ENCODE results near the gene KIAA1217.

The KIAA1217 gene

DNA sequence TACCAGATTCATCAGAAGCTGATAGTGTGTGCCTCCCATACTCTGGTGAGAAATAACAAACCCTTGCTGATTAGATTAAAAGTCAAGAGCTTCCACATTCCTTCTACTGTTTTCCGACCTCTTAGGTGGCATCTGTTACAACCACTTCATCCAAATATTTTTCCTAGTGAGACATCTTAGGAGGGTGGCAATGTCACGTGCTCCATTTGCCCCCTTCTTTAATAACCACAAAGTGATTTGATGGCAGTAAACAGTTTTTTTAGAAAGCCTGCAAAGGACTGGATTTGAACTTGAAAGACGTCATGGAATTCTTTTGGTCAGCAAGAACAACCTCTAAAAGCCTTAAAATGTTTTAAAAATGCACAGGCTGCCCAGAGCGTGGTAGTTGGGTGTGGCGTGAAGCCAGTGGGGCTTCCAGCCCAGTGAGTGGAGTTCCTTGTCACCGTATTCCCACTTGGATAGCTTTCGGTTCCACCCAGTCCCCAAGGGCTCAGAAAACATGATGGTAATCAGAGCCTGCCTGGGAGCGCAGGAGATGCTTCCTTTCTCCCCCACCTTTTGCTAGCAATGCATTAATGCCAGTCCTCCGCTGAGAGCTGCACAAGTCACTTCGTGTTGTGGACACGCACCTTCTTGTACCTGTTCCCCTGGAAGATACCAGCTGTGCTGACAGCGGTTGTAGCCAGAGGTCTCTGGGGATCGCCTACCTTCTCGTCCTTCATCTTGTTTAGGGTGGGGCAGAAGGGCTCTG, 256.4 kb downstream of the KIAA1217 start:
- H3K27ac ChIP-seq (ENCODE audit: low read length) = no peak overlapping the region
- peak overlapping the region; percentile 72 for H3K4me3 ChIP-seq (ENCODE audit: low read length)
- peak overlapping the region; percentile 93 for H3K4me2 ChIP-seq (ENCODE audit: low read length)
- H3K9ac ChIP-seq (ENCODE audit: low read length) = no peak overlapping the region
- H3K27me3 ChIP-seq (ENCODE audit: low read depth, low read length) = peaks cover 8% of the 10 kb centered on the region; the same call in 1 of the 2 replicates
- H3K79me2 ChIP-seq (ENCODE audit: low read length) = no peaks in the 10 kb centered on the region
- H2AFZ ChIP-seq (ENCODE audit: low read depth, low read length) = no peak overlapping the region
- TF ChIP-seq EZH2phosphoT487 (IDR thresholded peaks at IDR 0.05; ENCODE audit: low read depth) = no peak
- TF ChIP-seq, protein P1, sequence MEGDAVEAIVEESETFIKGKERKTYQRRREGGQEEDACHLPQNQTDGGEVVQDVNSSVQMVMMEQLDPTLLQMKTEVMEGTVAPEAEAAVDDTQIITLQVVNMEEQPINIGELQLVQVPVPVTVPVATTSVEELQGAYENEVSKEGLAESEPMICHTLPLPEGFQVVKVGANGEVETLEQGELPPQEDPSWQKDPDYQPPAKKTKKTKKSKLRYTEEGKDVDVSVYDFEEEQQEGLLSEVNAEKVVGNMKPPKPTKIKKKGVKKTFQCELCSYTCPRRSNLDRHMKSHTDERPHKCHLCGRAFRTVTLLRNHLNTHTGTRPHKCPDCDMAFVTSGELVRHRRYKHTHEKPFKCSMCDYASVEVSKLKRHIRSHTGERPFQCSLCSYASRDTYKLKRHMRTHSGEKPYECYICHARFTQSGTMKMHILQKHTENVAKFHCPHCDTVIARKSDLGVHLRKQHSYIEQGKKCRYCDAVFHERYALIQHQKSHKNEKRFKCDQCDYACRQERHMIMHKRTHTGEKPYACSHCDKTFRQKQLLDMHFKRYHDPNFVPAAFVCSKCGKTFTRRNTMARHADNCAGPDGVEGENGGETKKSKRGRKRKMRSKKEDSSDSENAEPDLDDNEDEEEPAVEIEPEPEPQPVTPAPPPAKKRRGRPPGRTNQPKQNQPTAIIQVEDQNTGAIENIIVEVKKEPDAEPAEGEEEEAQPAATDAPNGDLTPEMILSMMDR (IDR thresholded peaks at IDR 0.05; ENCODE audit: low read depth, low read length) = no peak
- no peaks in the 10 kb centered on the region for H3K9me3 ChIP-seq (ENCODE audit: insufficient read depth, low read length)
- no peaks in the 10 kb centered on the region for H4K20me1 ChIP-seq (ENCODE audit: insufficient read depth, low read length)
- no peaks in the 10 kb centered on the region for H3K36me3 ChIP-seq (replicated peaks; ENCODE audit: low read depth, low read length)
- H3K4me1 ChIP-seq (ENCODE audit: low read length) = peaks cover 28% of the 10 kb centered on the region

DNA sequence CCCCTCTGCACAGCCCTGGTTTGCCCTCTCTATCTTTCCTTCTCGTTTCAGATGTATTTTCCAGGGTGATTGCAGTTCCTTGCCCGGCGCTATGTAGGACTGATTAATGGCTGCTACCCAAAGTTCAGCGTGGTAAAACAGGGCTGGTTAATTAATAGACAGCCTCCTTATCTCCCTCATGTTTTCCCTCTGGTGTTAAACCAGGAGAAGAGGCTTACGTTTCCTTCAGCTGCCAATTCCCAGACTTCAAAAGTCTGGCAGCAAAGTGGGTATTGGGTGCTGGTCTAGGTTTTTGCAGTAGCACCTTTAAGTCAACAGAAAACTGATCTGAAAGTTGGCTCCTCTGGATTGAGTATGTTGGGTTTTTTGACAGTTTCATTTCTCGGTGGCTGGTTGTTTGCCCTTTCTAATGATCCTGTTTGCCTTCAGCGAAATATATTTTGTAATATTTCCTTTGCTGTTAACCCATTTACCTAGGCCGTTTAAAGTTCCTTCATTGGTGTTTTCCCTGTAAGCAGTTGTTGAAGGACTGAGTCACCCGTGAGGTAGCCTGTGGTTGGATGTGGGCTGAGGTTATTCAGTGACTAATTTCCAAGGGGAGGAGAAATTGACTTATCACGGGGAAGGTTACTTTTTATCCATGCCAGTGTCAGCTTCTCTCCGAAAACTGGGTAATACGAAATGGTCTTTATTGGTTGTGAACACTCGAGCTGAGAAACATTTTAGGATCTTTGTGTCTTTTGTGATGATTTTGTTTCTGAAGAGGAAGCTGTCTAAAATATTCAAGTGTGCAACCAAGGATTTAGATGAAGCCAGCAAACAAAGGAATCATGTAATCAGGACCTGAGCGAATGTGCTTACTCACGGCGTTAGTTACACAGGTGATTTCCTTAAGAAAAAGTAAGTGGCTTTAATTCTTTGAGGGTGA, 257.2 kb downstream of the KIAA1217 start:
- peaks cover 8% of the 10 kb centered on the region; the same call in 1 of the 2 replicates for H3K27me3 ChIP-seq (ENCODE audit: low read depth, low read length)
- H3K9ac ChIP-seq (ENCODE audit: low read length) = peak overlapping the region; percentile 25; the same call in 1 of the 2 replicates
- no peak overlapping the region for H2AFZ ChIP-seq (ENCODE audit: low read depth, low read length)
- no peaks in the 10 kb centered on the region for H3K36me3 ChIP-seq (replicated peaks; ENCODE audit: low read depth, low read length)
- peak overlapping the region; percentile 72 for H3K4me3 ChIP-seq (ENCODE audit: low read length)
- peaks cover 28% of the 10 kb centered on the region for H3K4me1 ChIP-seq (ENCODE audit: low read length)
- peak overlapping the region; percentile 17; the same call in 1 of the 2 replicates for H3K27ac ChIP-seq (ENCODE audit: low read length)
- H3K9me3 ChIP-seq (ENCODE audit: insufficient read depth, low read length) = no peaks in the 10 kb centered on the region
- H3K4me2 ChIP-seq (ENCODE audit: low read length) = peak overlapping the region; percentile 93
- H3K79me2 ChIP-seq (ENCODE audit: low read length) = no peaks in the 10 kb centered on the region
- no peak for TF ChIP-seq EZH2phosphoT487 (IDR thresholded peaks at IDR 0.05; ENCODE audit: low read depth)
- TF ChIP-seq, protein P1 (IDR thresholded peaks at IDR 0.05; ENCODE audit: low read depth, low read length) = no peak
- no peaks in the 10 kb centered on the region for H4K20me1 ChIP-seq (ENCODE audit: insufficient read depth, low read length)

GRCh38 chr10:24467136-24467535, 258.2 kb downstream of the KIAA1217 start:
- Histone ChIP-seq H3K36me3 (replicated peaks; ENCODE audit: low read depth, low read length) (no peaks in the 10 kb centered on the region), H2AFZ (ENCODE audit: low read depth, low read length) (no peak overlapping the region), H3K4me3 (ENCODE audit: low read length) (no peak overlapping the region), H3K9ac (ENCODE audit: low read length) (no peak overlapping the region), H3K4me1 (ENCODE audit: low read length) (peaks cover 28% of the 10 kb centered on the region), H3K27me3 (ENCODE audit: low read depth, low read length) (peaks cover 8% of the 10 kb centered on the region; the same call in 1 of the 2 replicates), H3K9me3 (ENCODE audit: insufficient read depth, low read length) (no peaks in the 10 kb centered on the region), H3K79me2 (ENCODE audit: low read length) (no peaks in the 10 kb centered on the region), H3K27ac (ENCODE audit: low read length) (no peak overlapping the region), H3K4me2 (ENCODE audit: low read length) (no peak overlapping the region), H4K20me1 (ENCODE audit: insufficient read depth, low read length) (no peaks in the 10 kb centered on the region)
- TF ChIP-seq, protein P1 (IDR thresholded peaks at IDR 0.05; ENCODE audit: low read depth, low read length) = no peak
- TF ChIP-seq EZH2phosphoT487 (IDR thresholded peaks at IDR 0.05; ENCODE audit: low read depth) = no peak

GRCh38 chr10:24467605-24468004, 258.7 kb downstream of the KIAA1217 start:
- peaks cover 8% of the 10 kb centered on the region; the same call in 1 of the 2 replicates for H3K27me3 ChIP-seq (ENCODE audit: low read depth, low read length)
- H2AFZ ChIP-seq (ENCODE audit: low read depth, low read length) = no peak overlapping the region
- no peak overlapping the region for H3K4me2 ChIP-seq (ENCODE audit: low read length)
- H3K9ac ChIP-seq (ENCODE audit: low read length) = no peak overlapping the region
- H3K4me3 ChIP-seq (ENCODE audit: low read length) = no peak overlapping the region
- H3K79me2 ChIP-seq (ENCODE audit: low read length) = no peaks in the 10 kb centered on the region
- no peaks in the 10 kb centered on the region for H3K9me3 ChIP-seq (ENCODE audit: insufficient read depth, low read length)
- H3K36me3 ChIP-seq (replicated peaks; ENCODE audit: low read depth, low read length) = no peaks in the 10 kb centered on the region
- TF ChIP-seq EZH2phosphoT487 (IDR thresholded peaks at IDR 0.05; ENCODE audit: low read depth) = no peak
- TF ChIP-seq, protein P1 (IDR thresholded peaks at IDR 0.05; ENCODE audit: low read depth, low read length) = no peak
- H4K20me1 ChIP-seq (ENCODE audit: insufficient read depth, low read length) = no peaks in the 10 kb centered on the region
- peaks cover 28% of the 10 kb centered on the region for H3K4me1 ChIP-seq (ENCODE audit: low read length)
- H3K27ac ChIP-seq (ENCODE audit: low read length) = no peak overlapping the region
